NCI-H226 (cell line): ENCODE data around the gene KDM5B.
"Not testable (repeated sequence)": the region's sequence is repeated elsewhere in the genome, so short reads cannot be mapped to it uniquely, and the experiment has no call there.

Experiments used
- DNase-seq: peaks from one replicate; pipeline ENCODE4 v3.0.0-alpha.2; 2015

The KDM5B gene

DNA sequence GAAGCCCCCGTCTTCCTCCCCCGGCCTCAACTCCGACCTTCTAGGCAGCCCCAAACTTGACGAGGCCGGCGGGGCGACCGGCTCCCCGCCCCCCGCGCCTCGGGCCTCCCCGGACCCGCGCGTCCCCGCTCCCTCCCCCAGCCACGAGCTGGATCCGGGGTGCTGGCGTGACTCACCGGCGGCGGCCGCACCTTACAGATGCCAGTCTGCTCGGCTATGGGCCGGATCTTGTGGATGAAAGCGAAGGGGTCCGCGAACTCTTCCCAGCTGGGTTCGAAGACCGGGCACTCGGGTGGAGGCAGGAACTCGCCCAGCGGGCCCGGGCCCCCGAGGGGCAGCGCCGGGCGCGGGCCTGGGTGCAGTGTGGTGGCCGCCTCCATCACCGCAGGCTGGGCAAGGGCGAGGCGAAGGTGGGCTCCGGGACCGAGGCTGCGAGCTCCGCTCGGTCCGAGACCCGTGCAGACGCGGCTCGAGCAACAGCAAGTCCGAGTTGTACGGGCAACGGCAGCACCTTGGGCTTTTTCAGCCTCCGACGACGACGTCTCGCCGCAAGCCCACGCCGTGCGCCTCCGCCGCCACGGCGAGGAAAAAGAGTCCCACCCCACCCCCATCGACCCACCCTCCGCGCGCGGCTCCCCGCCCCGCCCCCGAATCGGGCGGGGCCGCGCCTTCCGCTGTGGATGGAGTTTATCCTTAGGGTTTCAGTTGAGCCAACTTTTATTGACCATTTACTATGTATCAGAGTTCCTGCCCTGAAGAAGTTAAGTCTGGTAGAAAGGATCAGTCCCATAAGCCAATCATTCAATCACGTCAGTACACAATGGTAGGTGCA, at the start of gene KDM5B:
Gene KDM5B (minus strand): TSS at position 496 of the 832 bp plus-strand sequence. CDS start 116 bp downstream, at position 380.
- peak; percentile 49 for DNase-seq

DNA sequence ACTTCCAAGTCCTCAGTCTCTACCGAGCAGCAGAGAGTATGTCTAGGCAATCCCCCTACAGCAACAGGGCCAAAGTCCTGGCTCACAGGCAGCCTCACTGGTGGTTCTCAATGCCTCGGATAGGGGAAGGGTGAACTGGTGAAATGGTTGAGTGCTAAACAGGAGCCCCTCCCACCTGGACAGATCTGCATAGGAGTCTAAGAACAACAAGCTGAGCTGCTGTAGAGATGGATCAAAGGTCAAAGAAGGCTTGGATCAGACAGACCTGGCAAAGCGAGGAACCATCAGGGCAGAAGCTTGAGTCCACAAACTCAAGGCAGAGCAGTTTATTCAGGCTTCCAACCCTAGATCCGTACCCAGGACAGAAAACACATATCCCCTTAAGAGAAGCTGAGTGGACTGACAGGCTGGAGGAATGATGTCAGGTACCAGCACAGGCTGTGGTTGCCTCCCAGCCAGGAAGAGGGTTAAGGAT, 49.0 kb upstream of the KDM5B start:
- no peak for DNase-seq

DNA sequence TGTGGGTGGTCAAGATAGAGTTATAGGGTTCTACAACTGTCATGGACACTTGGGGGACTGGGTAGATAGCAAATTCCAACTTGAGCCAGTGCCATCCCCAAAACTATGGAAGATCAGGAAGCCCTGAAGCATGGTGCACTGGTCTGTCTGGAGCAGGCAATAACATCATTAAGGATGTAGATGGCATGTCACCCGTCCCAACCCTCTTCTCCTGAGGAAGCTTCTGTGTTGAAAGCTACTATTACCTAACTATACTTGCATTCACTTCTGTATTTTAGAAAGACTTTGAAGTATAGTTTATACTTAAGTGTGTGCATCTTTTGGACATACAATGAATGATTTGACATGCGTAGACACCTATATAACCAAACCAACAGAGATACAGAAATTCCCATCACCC, 47.8 kb upstream of the KDM5B start:
- DNase-seq, result no peak

- no peak for DNase-seq
These were observed 46.6 kb upstream of the KDM5B start for GRCh38 chr1:202854787-202855186.

DNA sequence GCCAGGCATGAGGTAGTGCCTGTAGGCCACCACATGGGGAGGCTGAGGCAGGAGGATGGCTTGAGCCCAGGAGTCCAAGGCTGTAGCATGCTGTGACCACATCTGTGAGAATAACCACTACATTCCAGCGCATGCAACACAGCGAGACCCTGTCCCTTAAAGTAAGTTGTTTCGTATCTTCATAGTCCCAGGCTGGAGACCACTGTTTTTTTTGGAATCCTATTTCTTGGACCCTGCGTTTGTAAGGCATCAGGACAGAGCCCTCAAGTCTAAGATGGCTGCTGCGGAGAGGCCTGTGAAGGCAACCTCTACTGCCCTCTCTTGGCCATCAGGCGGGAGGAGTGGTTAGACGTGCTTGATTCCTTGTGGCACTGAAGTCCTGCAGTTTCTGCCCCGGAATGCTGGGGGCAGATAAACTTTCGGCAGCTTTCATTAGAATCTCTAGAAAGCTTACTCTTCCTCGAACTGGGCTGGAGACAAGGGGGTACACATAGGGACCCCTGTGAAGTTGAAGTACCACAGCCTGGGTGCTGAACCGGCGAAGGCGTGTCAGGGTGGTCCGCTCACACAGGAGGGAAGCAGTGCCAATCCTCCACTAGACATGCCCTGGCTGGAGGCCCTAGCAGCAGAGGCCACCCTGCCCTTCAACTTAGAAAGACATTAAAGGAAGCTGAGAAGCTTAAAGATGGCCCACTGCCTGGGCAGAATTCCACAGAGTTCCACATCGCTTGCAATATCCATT, 44.1 kb upstream of the KDM5B start:
- peak; percentile 64 for DNase-seq

GRCh38 chr1:202850593-202851362, 42.6 kb upstream of the KDM5B start:
- no peak for DNase-seq

- DNase-seq, result no peak
These were observed 39.9 kb upstream of the KDM5B start for GRCh38 chr1:202848191-202848542.

GRCh38 chr1:202844935-202845334, 36.7 kb upstream of the KDM5B start:
- DNase-seq, result no peak

- DNase-seq, result no peak
These were observed 36.0 kb upstream of the KDM5B start for GRCh38 chr1:202844259-202844658.

DNA sequence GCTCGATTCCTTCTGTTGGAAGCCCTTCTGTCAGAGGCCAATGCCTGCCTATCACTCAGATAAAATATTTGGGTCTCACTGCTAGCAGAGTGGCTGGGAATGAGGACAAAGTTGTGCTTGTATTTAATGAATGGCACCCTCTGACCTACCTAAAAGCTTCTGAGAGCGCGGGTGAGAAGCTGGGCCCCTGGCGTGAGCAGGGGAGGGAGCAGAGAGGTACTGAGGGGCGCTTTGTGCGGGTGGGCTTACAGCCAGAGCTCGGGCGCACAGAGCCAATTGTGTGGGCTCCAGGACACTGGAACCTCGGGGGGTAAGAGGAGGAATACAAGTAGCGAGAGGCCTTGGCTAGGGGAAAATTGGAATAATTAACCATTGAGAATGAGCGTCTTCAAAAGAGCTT, 34.9 kb upstream of the KDM5B start:
- no peak for DNase-seq

- DNase-seq, result no peak
These were observed 29.6 kb upstream of the KDM5B start for GRCh38 chr1:202837746-202838262.

GRCh38 chr1:202836623-202837403, 28.6 kb upstream of the KDM5B start:
- DNase-seq, result no peak

DNA sequence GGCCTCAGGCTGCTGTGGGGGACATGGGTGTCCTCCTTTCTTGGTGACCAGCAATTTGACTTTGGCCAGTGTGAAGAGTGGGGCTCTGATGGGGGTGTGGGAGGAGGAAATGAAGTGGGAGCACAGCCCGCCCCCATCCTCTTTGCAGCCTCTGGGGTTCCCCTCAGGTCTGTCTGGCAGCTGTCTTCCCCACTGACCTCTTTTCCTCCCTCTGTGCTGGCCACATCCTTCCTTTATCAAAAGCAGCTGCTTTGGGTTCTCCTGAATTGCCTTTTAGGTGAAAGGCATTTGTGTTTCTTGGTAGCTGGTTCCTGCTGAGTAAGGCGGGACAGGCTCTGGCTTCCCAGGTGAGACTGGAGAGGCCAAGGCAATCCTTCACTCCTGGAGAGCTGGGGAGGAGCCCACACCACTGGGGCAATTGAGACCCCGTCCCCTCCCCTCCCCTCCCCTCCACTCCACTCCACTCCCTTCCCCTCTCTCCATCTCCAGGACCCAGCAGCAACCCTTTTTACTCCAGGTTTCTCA, 27.4 kb upstream of the KDM5B start:
- no peak for DNase-seq

GRCh38 chr1:202834771-202835547, 26.7 kb upstream of the KDM5B start:
- DNase-seq, result no peak

- DNase-seq, result no peak
These were observed 23.7 kb upstream of the KDM5B start for GRCh38 chr1:202831906-202832305.

DNA sequence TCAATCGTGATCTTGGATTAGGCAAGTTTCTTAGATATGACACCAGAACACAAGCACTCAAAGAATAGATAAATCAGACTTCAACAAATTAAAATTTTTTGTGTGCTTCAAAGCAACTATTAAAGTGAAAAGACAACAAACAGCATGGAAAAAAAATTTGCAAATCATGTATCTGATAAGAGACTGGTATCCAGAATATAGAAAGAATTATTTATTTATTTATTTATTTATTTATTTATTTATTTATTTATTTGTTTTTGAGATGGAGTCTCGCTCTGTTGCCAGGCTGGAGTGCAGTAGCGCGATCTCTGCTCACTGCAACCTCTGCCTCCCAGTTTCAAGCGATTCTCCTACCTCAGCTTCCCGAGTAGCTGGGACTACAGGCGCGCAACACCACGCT, 21.0 kb upstream of the KDM5B start:
- not testable (repeated sequence) for DNase-seq

GRCh38 chr1:202825748-202826147, 17.5 kb upstream of the KDM5B start:
- DNase-seq, result no peak

DNA sequence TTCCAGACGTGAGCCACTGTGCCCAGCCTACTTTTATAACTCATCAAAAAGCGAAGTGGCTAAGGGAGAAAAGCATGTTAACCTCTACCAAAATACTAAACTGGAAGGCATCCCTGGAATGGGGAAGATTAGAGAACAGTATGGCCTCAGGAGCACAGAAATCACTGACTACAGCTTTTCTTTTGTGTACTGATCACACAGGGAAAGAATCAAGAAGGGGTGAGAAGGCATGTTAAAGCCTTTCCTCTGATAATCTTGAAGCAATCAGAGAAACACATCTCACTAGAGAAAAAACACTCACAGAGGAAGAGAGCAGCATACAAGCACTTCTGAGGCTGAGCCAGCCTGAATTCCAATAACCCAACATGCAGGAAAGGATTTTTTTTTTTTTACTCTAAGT, 13.2 kb upstream of the KDM5B start:
- DNase-seq, result peak; percentile 78

- no peak for DNase-seq
These were observed 10.6 kb upstream of the KDM5B start for GRCh38 chr1:202818819-202819218.

DNA sequence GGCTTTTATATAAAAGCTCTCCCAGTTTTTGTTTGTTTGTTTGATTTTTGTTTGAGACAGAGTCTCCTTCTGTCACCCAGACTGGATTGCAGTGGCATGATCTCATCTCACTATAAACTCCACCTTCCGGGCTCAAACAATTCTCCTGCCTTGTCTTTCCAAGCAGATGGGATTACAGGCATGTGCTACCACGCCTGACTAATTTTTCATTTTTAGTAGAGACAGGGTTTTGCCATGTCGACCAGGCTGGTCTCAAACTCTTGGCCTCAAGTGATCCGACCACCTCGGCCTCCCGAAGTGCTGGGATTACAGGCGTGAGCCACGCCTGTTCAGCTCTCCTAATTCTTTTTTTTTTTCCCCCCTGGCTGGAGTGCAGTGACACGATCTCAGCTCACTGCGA, 6.9 kb upstream of the KDM5B start:
- no peak for DNase-seq
